Testis (tissue), 3 donors: ENCODE data around the gene ERP27. TPM values are rescaled to one million over a fixed set of nuclear protein-coding genes. Genes with fewer than 3 reads are reported as not detected.

ENCODE experiments used
- DNase-seq: peaks from one replicate; pipeline ENCODE4 v3.0.0-alpha.2; 2019
- H3K27ac ChIP-seq, 2 donors: fragments of 200-600 bp; sonication (generic); one replicate each; pipeline ENCODE4 v1.5.1; 2019
- H3K27me3 ChIP-seq: fragments of 200-600 bp; sonication (generic); one replicate; pipeline ENCODE4 v1.5.1; 2019
- H3K36me3 ChIP-seq: fragments of 200-600 bp; sonication (generic); one replicate; pipeline ENCODE4 v1.5.1; 2017; ENCODE audit warnings: low read depth; ENCODE audit errors: missing control alignments
- H3K4me1 ChIP-seq: fragments of 200-600 bp; sonication (generic); one replicate; pipeline ENCODE4 v1.5.1; 2019
- H3K4me3 ChIP-seq, 2 donors: fragments of 200-600 bp; sonication (generic); one replicate each; pipeline ENCODE4 v1.5.1; 2017 to 2019
- H3K9me3 ChIP-seq: fragments of 200-600 bp; sonication (generic); one replicate; pipeline ENCODE4 v1.5.1; 2017
- POLR2A ChIP-seq: fragments of 450-650 bp; IDR thresholded peaks from one replicate; pipeline ENCODE4 v1.6.1; 2017; ENCODE audit warnings: antibody characterized with exemption, mild to moderate bottlenecking, moderate library complexity
- WGBS, 2 donors: methylation state at CpG; one replicate each; pipeline ENCODE4 v1.1.5; 2018; 5-methylcytosine and 5-hydroxymethylcytosine counted together
- intact Hi-C: fragments of 100-400 bp; cut with DNase I; formaldehyde crosslinking; loops from one replicate; pipeline ENCODE4 v1.15.1; 2023; ENCODE audit warnings: low total_unique reads
- polyA plus RNA-seq: library from polyadenylated mRNA; stranded (reverse); fragments of 350-450 nt; fragmentation: Illumina TruSeq; extraction: RNeasy Lipid Tissue Mini Kit (QIAGEN cat#74804); gene quantifications from one replicate; pipeline ENCODE4 v1.2.3, GENCODE V29; 2014; ENCODE audit warnings: low read depth, low replicate concordance; ENCODE audit not compliant: insufficient read depth
- total RNA-seq, 2 donors: library from RNA; depleted of rRNA; stranded (reverse); fragments of >200 nt; gene quantifications; one replicate each; pipeline ENCODE4 v1.2.3, GENCODE V29; 2016
- TF ChIP-seq, protein P1 (sequence below), 3 experiments: fragments of 450-650 bp in 2 of 3; fragments of 200-600 bp in 1 of 3; sonication (generic) in 1 of 3; IDR thresholded peaks; one replicate each; pipeline ENCODE4 v1.5.1; 2016 to 2019; ENCODE audit warnings: antibody characterized with exemption in 3 of 3, mild to moderate bottlenecking in 2 of 3, moderate library complexity in 1 of 3

The ERP27 gene
- total and polyA plus RNA-seq, 3 donors from 2014 or later: 0.12 to 0.39 (median 0.34) TPM

DNA sequence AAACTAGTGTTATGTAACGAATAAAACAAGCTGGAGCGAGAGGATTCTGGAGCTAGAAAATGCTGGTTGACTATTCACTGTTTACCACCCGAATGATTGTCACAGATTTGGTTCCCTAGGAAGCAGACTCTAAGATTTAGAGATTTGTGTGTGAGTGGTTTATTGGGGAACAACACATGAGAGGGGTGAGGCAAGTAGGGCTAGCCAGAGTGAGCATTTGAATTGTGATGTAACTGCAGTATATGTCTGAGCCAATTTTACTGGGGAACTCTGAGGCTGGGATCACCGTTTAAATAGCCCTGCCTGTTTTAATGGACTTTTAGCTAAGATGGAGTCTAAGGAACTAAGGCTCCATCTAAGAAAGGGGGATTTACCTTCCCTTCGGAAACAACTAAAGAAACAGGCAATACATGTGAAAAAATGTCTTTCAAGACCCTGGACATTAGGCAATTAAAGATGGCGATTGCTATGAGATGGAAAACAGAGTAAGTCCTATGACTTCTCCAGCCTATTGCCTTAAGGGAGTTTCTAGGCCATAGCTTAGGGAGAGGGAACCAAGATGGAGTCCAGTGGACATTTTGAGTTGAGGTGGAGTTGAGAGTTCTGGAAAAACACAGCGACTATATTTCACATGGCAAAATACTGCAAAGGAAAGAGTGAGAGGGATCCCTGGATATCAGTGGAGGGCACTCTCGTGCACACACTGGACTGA is 59.0 kb downstream of the ERP27 start:
- WGBS, 2 donors: 77 to 83% methylated on average over 8 of the region's 8 CpGs
- Histone ChIP-seq H3K27me3 (no peaks in the 10 kb centered on the region), H3K36me3 (no peaks in the 10 kb centered on the region), H3K4me3 (no peak overlapping the region), H3K27ac (no peak overlapping the region), H3K9me3 (no peaks in the 10 kb centered on the region), H3K4me1 (no peaks in the 10 kb centered on the region)
- DNase-seq: no peak
- intact Hi-C loops: no loop called here
- TF ChIP-seq POLR2A: no peak
- TF ChIP-seq, protein P1, sequence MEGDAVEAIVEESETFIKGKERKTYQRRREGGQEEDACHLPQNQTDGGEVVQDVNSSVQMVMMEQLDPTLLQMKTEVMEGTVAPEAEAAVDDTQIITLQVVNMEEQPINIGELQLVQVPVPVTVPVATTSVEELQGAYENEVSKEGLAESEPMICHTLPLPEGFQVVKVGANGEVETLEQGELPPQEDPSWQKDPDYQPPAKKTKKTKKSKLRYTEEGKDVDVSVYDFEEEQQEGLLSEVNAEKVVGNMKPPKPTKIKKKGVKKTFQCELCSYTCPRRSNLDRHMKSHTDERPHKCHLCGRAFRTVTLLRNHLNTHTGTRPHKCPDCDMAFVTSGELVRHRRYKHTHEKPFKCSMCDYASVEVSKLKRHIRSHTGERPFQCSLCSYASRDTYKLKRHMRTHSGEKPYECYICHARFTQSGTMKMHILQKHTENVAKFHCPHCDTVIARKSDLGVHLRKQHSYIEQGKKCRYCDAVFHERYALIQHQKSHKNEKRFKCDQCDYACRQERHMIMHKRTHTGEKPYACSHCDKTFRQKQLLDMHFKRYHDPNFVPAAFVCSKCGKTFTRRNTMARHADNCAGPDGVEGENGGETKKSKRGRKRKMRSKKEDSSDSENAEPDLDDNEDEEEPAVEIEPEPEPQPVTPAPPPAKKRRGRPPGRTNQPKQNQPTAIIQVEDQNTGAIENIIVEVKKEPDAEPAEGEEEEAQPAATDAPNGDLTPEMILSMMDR (IDR thresholded peaks at IDR 0.05): no peak

DNA sequence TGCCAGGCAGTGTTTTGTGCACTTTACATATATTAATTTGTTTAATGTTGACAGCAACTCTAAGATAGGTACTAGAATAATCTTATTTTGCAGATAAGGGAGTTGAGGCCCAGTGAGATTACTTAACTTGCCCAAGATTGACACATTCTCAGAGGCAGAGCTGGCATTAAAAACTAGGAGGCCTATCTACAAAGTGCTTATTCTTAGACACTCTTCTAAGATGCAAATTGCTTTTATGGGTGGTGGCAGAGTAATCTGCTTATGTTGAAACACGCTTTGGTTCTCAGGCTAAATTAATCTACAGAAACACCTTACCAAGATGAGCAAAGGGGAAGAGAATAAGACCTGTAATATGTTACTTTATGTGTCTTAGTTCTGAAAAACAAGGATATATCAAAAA is 59.8 kb downstream of the ERP27 start:
- H3K4me3 ChIP-seq: no peak overlapping the region
- H3K9me3 ChIP-seq: no peaks in the 10 kb centered on the region
- intact Hi-C loops: no loop called here
- no peaks in the 10 kb centered on the region for H3K4me1 ChIP-seq
- WGBS, 2 donors: 94 to 100% methylated on average over 1 of the region's 1 CpG
- H3K36me3 ChIP-seq: no peaks in the 10 kb centered on the region
- no peak for DNase-seq
- H3K27ac ChIP-seq: no peak overlapping the region
- TF ChIP-seq, protein P1 (IDR thresholded peaks at IDR 0.05): no peak
- no peak for TF ChIP-seq POLR2A
- H3K27me3 ChIP-seq: no peaks in the 10 kb centered on the region

DNA sequence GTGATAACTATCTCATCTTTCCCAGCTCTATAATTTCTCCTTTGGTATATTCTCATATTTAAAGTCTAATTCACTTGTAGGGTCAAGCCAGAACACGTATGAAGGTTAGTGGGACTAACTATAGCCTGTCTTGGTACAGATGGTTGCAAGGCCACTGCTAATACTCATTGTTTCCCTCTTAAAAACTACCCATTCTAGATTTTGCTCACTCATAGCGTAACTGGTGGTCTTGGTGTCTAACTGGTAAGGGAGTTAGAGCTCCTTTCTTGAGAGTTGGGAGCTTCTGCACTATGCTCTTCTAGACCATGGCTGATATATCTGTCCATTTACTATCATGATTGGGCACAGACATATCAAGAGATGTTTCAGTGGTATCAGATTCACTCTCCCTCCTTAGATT is 61.5 kb downstream of the ERP27 start:
- WGBS, 2 donors: 47 to 48% methylated on average over 2 of the region's 2 CpGs
- DNase-seq: no peak
- Histone ChIP-seq H3K4me1 (no peaks in the 10 kb centered on the region), H3K27me3 (no peaks in the 10 kb centered on the region), H3K27ac (no peak overlapping the region), H3K36me3 (no peaks in the 10 kb centered on the region), H3K4me3 (no peak overlapping the region), H3K9me3 (no peaks in the 10 kb centered on the region)
- no peak for TF ChIP-seq POLR2A
- TF ChIP-seq, protein P1 (IDR thresholded peaks at IDR 0.05): no peak
- intact Hi-C loops: no loop called here

DNA sequence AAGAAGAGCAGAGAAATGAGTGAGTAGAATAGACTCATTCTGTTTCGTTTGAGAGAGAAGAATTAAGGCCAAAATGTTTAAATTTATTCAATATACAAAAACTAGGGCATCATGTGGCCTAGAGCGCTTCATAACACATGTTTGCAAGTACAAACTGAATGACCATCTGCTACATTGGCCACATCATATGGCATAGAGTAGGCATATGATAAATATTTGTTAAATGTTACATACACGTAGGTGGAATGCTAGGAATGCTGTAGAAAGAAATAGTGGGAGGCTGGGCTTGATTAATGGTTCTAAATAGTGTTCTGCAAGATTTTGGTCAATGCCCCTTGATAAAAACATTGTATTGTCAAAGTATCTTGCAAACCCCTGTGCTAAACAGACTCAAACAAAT is 63.5 kb downstream of the ERP27 start:
- Histone ChIP-seq H3K27me3 (no peaks in the 10 kb centered on the region), H3K4me1 (no peaks in the 10 kb centered on the region), H3K27ac (no peak overlapping the region), H3K9me3 (no peaks in the 10 kb centered on the region), H3K36me3 (no peaks in the 10 kb centered on the region), H3K4me3 (no peak overlapping the region)
- intact Hi-C loops: no loop called here
- DNase-seq: no peak
- WGBS, 2 donors: 74 to 79% methylated on average over 3 of the region's 3 CpGs
- TF ChIP-seq, protein P1 (IDR thresholded peaks at IDR 0.05): no peak
- TF ChIP-seq POLR2A: no peak
